HUES6 (cell line): ENCODE measurements around the gene SDE2.
"Not testable (repeated sequence)": the region's sequence is repeated elsewhere in the genome, so short reads cannot be mapped to it uniquely, and the experiment has no call there.

Source experiments
- H3K27ac ChIP-seq: 2 replicates; pipeline ENCODE4 v1.7.0; 2013; ENCODE audit warnings: low read depth, mild to moderate bottlenecking, low read length, inconsistent platforms
- H3K27me3 ChIP-seq: 2 replicates; pipeline ENCODE4 v1.6.1; 2013; ENCODE audit warnings: low read length; ENCODE audit not compliant: control insufficient read depth, insufficient read depth
- H3K36me3 ChIP-seq: 2 replicates; pipeline ENCODE4 v1.6.1; 2013; ENCODE audit warnings: low read length; ENCODE audit not compliant: control insufficient read depth, insufficient read depth
- H3K4me1 ChIP-seq: 2 replicates; pipeline ENCODE4 v1.6.1; 2013; ENCODE audit warnings: low read length; ENCODE audit not compliant: control insufficient read depth, insufficient read depth
- H3K4me3 ChIP-seq: 2 replicates; pipeline ENCODE4 v1.5.1; 2013; ENCODE audit warnings: low read depth, low read length
- H3K9ac ChIP-seq: one replicate; pipeline ENCODE4 v1.6.1; 2013; ENCODE audit warnings: mild to moderate bottlenecking, low read length
- H3K9me3 ChIP-seq: 2 replicates; pipeline ENCODE4 v1.6.1; 2013; ENCODE audit warnings: low read depth, low read length; ENCODE audit not compliant: control insufficient read depth, insufficient read depth

Gene SDE2

GRCh38 chr1:226029568-226030225 lies 30.6 kb upstream of the SDE2 start:
- Histone ChIP-seq H3K27me3 (no peaks in the 10 kb centered on the region), H3K27ac (no peak overlapping the region), H3K36me3 (no peaks in the 10 kb centered on the region), H3K9me3 (no peaks in the 10 kb centered on the region), H3K4me3 (no peak overlapping the region), H3K9ac (no peak overlapping the region), H3K4me1 (no peaks in the 10 kb centered on the region)

DNA sequence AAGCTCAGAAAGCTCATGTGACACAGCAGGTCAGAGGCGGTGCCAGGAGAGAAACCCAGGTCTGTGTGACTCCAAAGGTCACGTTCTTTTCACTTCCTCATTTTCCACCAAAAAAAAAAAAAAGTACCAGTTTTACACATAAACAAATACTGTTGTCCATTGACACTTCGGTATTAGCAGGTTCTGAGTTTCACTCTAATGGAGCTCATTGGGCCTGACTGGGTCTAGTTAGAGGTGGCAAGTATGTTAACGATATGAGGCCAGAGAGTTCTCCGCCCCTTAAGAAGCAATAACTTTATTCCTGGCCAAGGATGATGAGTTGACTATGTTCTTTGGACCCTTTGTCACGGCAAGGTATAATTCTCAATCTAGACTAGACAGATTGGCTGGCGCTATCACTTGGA lies 30.0 kb upstream of the SDE2 start:
- no peak overlapping the region for H3K4me3 ChIP-seq
- no peaks in the 10 kb centered on the region for H3K9me3 ChIP-seq
- no peaks in the 10 kb centered on the region for H3K36me3 ChIP-seq
- no peak overlapping the region for H3K27ac ChIP-seq
- no peaks in the 10 kb centered on the region for H3K27me3 ChIP-seq
- H3K9ac ChIP-seq = no peak overlapping the region
- no peaks in the 10 kb centered on the region for H3K4me1 ChIP-seq

- no peak overlapping the region for H3K4me3 ChIP-seq
- H3K27ac ChIP-seq = no peak overlapping the region
- no peak overlapping the region for H3K9ac ChIP-seq
- no peaks in the 10 kb centered on the region for H3K36me3 ChIP-seq
- no peaks in the 10 kb centered on the region for H3K9me3 ChIP-seq
- no peaks in the 10 kb centered on the region for H3K27me3 ChIP-seq
- H3K4me1 ChIP-seq = no peaks in the 10 kb centered on the region
Observed at GRCh38 chr1:226027538-226028217, 28.5 kb upstream of the SDE2 start.

- Histone ChIP-seq H3K9me3 (no peaks in the 10 kb centered on the region), H3K36me3 (no peaks in the 10 kb centered on the region), H3K27me3 (no peaks in the 10 kb centered on the region), H3K4me1 (no peaks in the 10 kb centered on the region), H3K27ac (no peak overlapping the region), H3K9ac (no peak overlapping the region), H3K4me3 (no peak overlapping the region)
Observed at GRCh38 chr1:226026833-226027232, 27.7 kb upstream of the SDE2 start.

- Histone ChIP-seq H3K36me3 (no peaks in the 10 kb centered on the region), H3K27ac (no peak overlapping the region), H3K27me3 (no peaks in the 10 kb centered on the region), H3K9me3 (no peaks in the 10 kb centered on the region), H3K4me1 (no peaks in the 10 kb centered on the region), H3K4me3 (no peak overlapping the region), H3K9ac (no peak overlapping the region)
Observed at GRCh38 chr1:226023735-226024134, 24.6 kb upstream of the SDE2 start.

- H3K27ac ChIP-seq = no peak overlapping the region
- H3K27me3 ChIP-seq = no peaks in the 10 kb centered on the region
- H3K9ac ChIP-seq = no peak overlapping the region
- H3K36me3 ChIP-seq = no peaks in the 10 kb centered on the region
- H3K4me1 ChIP-seq = no peaks in the 10 kb centered on the region
- H3K4me3 ChIP-seq = no peak overlapping the region
- no peaks in the 10 kb centered on the region for H3K9me3 ChIP-seq
Observed at GRCh38 chr1:226021801-226022200, 22.7 kb upstream of the SDE2 start.

- no peaks in the 10 kb centered on the region for H3K36me3 ChIP-seq
- H3K4me1 ChIP-seq = no peaks in the 10 kb centered on the region
- H3K9me3 ChIP-seq = no peaks in the 10 kb centered on the region
- no peak overlapping the region for H3K27ac ChIP-seq
- H3K27me3 ChIP-seq = no peaks in the 10 kb centered on the region
- H3K4me3 ChIP-seq = no peak overlapping the region
- no peak overlapping the region for H3K9ac ChIP-seq
Observed at GRCh38 chr1:226021401-226021800, 22.3 kb upstream of the SDE2 start.

DNA sequence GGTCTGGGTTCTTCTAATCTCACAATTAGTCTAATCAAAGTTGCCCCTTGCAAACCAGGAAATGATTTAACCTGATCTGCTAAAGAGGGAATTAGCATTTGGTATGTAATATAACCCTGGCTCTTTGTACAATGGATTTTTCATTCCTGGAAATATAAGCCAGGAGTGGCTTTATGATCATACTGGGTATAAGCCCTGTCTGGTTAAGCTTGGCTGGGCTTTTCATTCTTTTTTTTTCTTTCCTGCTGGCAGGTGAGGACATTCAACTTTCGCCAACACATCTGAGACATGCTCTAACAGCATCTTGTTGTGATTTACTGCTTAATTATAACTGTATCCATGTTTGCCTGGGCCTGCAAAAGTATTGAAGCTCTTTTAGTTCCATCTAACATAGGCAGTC lies 20.4 kb upstream of the SDE2 start:
- Histone ChIP-seq H3K9me3 (no peaks in the 10 kb centered on the region), H3K4me1 (no peaks in the 10 kb centered on the region), H3K27me3 (no peaks in the 10 kb centered on the region), H3K4me3 (no peak overlapping the region), H3K27ac (no peak overlapping the region), H3K36me3 (no peaks in the 10 kb centered on the region), H3K9ac (no peak overlapping the region)

- H3K4me3 ChIP-seq = no peak overlapping the region
- no peaks in the 10 kb centered on the region for H3K9me3 ChIP-seq
- H3K9ac ChIP-seq = no peak overlapping the region
- H3K27ac ChIP-seq = no peak overlapping the region
- H3K27me3 ChIP-seq = no peaks in the 10 kb centered on the region
- no peaks in the 10 kb centered on the region for H3K4me1 ChIP-seq
- no peaks in the 10 kb centered on the region for H3K36me3 ChIP-seq
Observed at GRCh38 chr1:226017070-226017469, 17.9 kb upstream of the SDE2 start.

DNA sequence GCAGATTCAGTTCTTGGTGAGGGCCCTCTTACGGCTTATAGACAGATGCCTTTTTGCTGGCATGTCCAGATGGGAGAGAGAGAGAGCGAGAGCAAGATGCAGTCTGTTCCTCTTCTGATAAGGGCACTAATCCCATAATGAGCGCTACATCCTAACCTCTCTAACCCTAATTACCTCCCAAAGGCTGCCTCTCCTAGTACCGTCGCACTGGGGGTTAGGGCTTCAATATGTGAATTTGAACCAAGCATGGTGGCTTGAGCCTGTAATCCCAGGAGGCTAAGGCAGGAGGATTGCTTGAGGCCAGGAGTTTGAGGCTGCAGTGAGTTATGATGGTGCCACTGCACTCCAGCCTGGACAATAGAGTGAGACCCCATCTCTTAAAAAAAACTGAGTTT lies 10.5 kb upstream of the SDE2 start:
- no peaks in the 10 kb centered on the region for H3K36me3 ChIP-seq
- H3K9me3 ChIP-seq = no peaks in the 10 kb centered on the region
- H3K27me3 ChIP-seq = no peaks in the 10 kb centered on the region
- no peak overlapping the region for H3K27ac ChIP-seq
- H3K9ac ChIP-seq = no peak overlapping the region
- H3K4me3 ChIP-seq = no peak overlapping the region
- H3K4me1 ChIP-seq = no peaks in the 10 kb centered on the region

DNA sequence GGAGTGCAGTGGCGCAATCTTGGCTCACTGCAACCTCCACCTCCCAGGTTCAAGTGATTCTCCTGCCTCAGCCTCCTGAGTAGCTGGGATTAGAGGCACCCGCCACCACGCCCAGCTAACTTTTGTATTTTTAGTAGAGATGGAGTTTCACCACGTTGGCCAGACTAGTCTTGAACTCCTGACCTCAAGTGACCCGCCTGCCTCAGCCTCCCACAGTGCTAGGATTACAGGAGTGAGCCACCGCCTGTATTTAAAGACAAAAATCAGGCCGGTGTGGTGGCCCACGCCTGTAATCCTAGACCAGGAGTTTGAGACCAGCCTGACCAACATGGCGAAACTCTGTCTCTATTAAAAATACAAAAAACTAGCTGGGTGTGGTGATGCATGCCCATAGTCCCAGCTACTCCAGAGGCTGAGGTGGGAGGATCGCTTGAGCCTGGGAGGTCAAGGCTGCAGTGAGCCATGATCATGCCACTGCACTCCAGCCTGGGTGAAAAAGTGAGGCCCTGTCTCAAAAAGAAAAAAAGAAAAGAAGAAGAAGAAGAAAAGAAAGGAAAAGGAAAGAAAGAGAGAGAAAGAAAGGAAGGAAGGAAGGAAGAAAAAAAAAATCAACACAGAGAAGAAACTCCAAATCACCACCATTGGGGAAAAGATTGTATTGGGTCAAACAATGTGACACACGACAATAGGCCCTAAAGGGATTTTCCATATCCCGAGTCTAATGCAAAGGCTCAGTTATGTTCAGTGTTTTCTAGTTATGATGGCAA lies 8.2 kb upstream of the SDE2 start:
- not testable (repeated sequence) for H3K9me3 ChIP-seq

More for the DNA sequence above, 8.2 kb upstream of the SDE2 start:
- H3K4me3 ChIP-seq, H3K27ac ChIP-seq, H3K36me3 ChIP-seq, H3K4me1 ChIP-seq, H3K27me3 ChIP-seq, H3K9ac ChIP-seq: not testable (repeated sequence)
